IPS-20b (cell line): ENCODE data around the gene SERPINC1.
"Not testable (repeated sequence)": the region's sequence is repeated elsewhere in the genome, so short reads cannot be mapped to it uniquely, and the experiment has no call there.

Experiments
- H3K27ac ChIP-seq: one replicate; pipeline ENCODE4 v1.5.1; 2013; ENCODE audit warnings: low read length
- H3K27me3 ChIP-seq: 2 replicates; pipeline ENCODE4 v1.6.1; 2013; ENCODE audit warnings: mild to moderate bottlenecking, low read length, inconsistent platforms; ENCODE audit not compliant: insufficient read depth
- H3K36me3 ChIP-seq: 2 replicates; pipeline ENCODE4 v1.6.1; 2013; ENCODE audit warnings: low read depth, mild to moderate bottlenecking, inconsistent platforms, low read length, moderate library complexity; ENCODE audit not compliant: insufficient read depth
- H3K4me1 ChIP-seq: 2 replicates; pipeline ENCODE4 v1.6.1; 2013; ENCODE audit warnings: mild to moderate bottlenecking, control low read depth, inconsistent platforms, low read length, moderate library complexity; ENCODE audit not compliant: insufficient read depth
- H3K4me3 ChIP-seq: 2 replicates; pipeline ENCODE4 v1.5.1; 2013; ENCODE audit warnings: mild to moderate bottlenecking, low read length, inconsistent platforms
- H3K9ac ChIP-seq: 2 replicates; pipeline ENCODE4 v1.6.1; 2013; ENCODE audit warnings: low read depth, mild to moderate bottlenecking, inconsistent platforms, low read length, moderate library complexity
- H3K9me3 ChIP-seq: 2 replicates; pipeline ENCODE4 v1.6.1; 2013; ENCODE audit warnings: mild to moderate bottlenecking, low read depth, low read length, inconsistent platforms; ENCODE audit not compliant: insufficient read depth

SERPINC1 gene

GRCh38 chr1:173867753-173868265 is 49.3 kb downstream of the SERPINC1 start, which contains the start of gene GAS5:
Gene GAS5 (minus strand): TSS chr1:173867989.
- Histone ChIP-seq H3K9ac (peak within 1 kb of the TSS; percentile 100), H3K27ac (peak within 1 kb of the TSS; percentile 92), H3K27me3 (no peaks in the 10 kb centered on the region), H3K9me3 (no peaks in the 10 kb centered on the region; the same call in 1 of the 2 replicates), H3K4me3 (peak within 1 kb of the TSS; percentile 99), H3K4me1 (peaks cover 12% of the 10 kb centered on the region), H3K36me3 (peaks cover 67% of the 10 kb centered on the region)

GRCh38 chr1:173867141-173867752 is 49.9 kb downstream of the SERPINC1 start:
- H3K27me3 ChIP-seq: no peaks in the 10 kb centered on the region
- peak overlapping the region; percentile 100 for H3K9ac ChIP-seq
- H3K9me3 ChIP-seq: no peaks in the 10 kb centered on the region; the same call in 1 of the 2 replicates
- H3K27ac ChIP-seq: peak overlapping the region; percentile 92
- H3K36me3 ChIP-seq: peaks cover 70% of the 10 kb centered on the region
- peak overlapping the region; percentile 99 for H3K4me3 ChIP-seq
- H3K4me1 ChIP-seq: peaks cover 12% of the 10 kb centered on the region

- peaks cover 12% of the 10 kb centered on the region for H3K4me1 ChIP-seq
- H3K27me3 ChIP-seq: no peaks in the 10 kb centered on the region
- H3K9me3 ChIP-seq: no peaks in the 10 kb centered on the region; the same call in 1 of the 2 replicates
- peak overlapping the region; percentile 100 for H3K9ac ChIP-seq
- peaks cover 70% of the 10 kb centered on the region for H3K36me3 ChIP-seq
- peak overlapping the region; percentile 99 for H3K4me3 ChIP-seq
- H3K27ac ChIP-seq: peak overlapping the region; percentile 92
These were observed 50.6 kb downstream of the SERPINC1 start for GRCh38 chr1:173866413-173867115.

GRCh38 chr1:173865468-173866164 is 51.5 kb downstream of the SERPINC1 start:
- peaks cover 62% of the 10 kb centered on the region for H3K36me3 ChIP-seq

GRCh38 chr1:173864179-173864867 is 52.8 kb downstream of the SERPINC1 start:
- peaks cover 9% of the 10 kb centered on the region for H3K4me1 ChIP-seq
- H3K9ac ChIP-seq: peak overlapping the region; percentile 100
- peak overlapping the region; percentile 92 for H3K27ac ChIP-seq
- peaks cover 64% of the 10 kb centered on the region for H3K36me3 ChIP-seq
- H3K9me3 ChIP-seq: no peaks in the 10 kb centered on the region; the same call in 1 of the 2 replicates
- peak overlapping the region; percentile 99 for H3K4me3 ChIP-seq
- H3K27me3 ChIP-seq: no peaks in the 10 kb centered on the region

More at GRCh38 chr1:173865468-173866164, 51.5 kb downstream of the SERPINC1 start:
- Histone ChIP-seq H3K9me3 (no peaks in the 10 kb centered on the region; the same call in 1 of the 2 replicates), H3K27me3 (no peaks in the 10 kb centered on the region), H3K9ac (peak overlapping the region; percentile 100), H3K4me1 (peaks cover 12% of the 10 kb centered on the region), H3K27ac (peak overlapping the region; percentile 92), H3K4me3 (peak overlapping the region; percentile 99)

- H3K9me3 ChIP-seq: no peaks in the 10 kb centered on the region; the same call in 1 of the 2 replicates
- peak overlapping the region; percentile 99 for H3K4me3 ChIP-seq
- H3K4me1 ChIP-seq: peaks cover 5% of the 10 kb centered on the region
- H3K27ac ChIP-seq: no peak overlapping the region
- no peaks in the 10 kb centered on the region for H3K27me3 ChIP-seq
- H3K36me3 ChIP-seq: peaks cover 71% of the 10 kb centered on the region
- peak overlapping the region; percentile 100; the same call in 1 of the 2 replicates for H3K9ac ChIP-seq
These were observed 53.6 kb downstream of the SERPINC1 start for GRCh38 chr1:173863224-173864161.

- H3K9ac ChIP-seq: peak overlapping the region; percentile 100; the same call in 1 of the 2 replicates
- H3K4me3 ChIP-seq: peak overlapping the region; percentile 99; the same call in 1 of the 2 replicates
- H3K27me3 ChIP-seq: no peaks in the 10 kb centered on the region
- H3K27ac ChIP-seq: no peak overlapping the region
- H3K4me1 ChIP-seq: peaks cover 5% of the 10 kb centered on the region
- peaks cover 78% of the 10 kb centered on the region for H3K36me3 ChIP-seq
- H3K9me3 ChIP-seq: no peaks in the 10 kb centered on the region; the same call in 1 of the 2 replicates
These were observed 54.3 kb downstream of the SERPINC1 start for GRCh38 chr1:173862769-173863223.

GRCh38 chr1:173862146-173862768 is 54.9 kb downstream of the SERPINC1 start:
- not testable (repeated sequence) for H3K4me3 ChIP-seq, H3K9ac ChIP-seq, H3K9me3 ChIP-seq, H3K27me3 ChIP-seq, H3K4me1 ChIP-seq, H3K27ac ChIP-seq
- peaks cover 79% of the 10 kb centered on the region for H3K36me3 ChIP-seq

GRCh38 chr1:173861731-173862145 is 55.4 kb downstream of the SERPINC1 start:
- peaks cover 79% of the 10 kb centered on the region for H3K36me3 ChIP-seq
- H3K9ac ChIP-seq: no peak overlapping the region
- no peaks in the 10 kb centered on the region for H3K27me3 ChIP-seq
- no peak overlapping the region for H3K4me3 ChIP-seq
- H3K27ac ChIP-seq: no peak overlapping the region
- no peaks in the 10 kb centered on the region; the same call in 1 of the 2 replicates for H3K9me3 ChIP-seq
- H3K4me1 ChIP-seq: peaks cover 5% of the 10 kb centered on the region

GRCh38 chr1:173860065-173860464 is 57.1 kb downstream of the SERPINC1 start:
- H3K36me3 ChIP-seq: peaks cover 79% of the 10 kb centered on the region
- no peaks in the 10 kb centered on the region for H3K27me3 ChIP-seq
- H3K9me3 ChIP-seq: no peaks in the 10 kb centered on the region
- H3K9ac ChIP-seq: no peak overlapping the region
- no peak overlapping the region for H3K27ac ChIP-seq
- H3K4me1 ChIP-seq: peaks cover 5% of the 10 kb centered on the region
- no peak overlapping the region for H3K4me3 ChIP-seq
